HG03442 (cell line): ENCODE results near the gene SPATA22.
"Not testable (repeated sequence)": the region's sequence is repeated elsewhere in the genome, so short reads cannot be mapped to it uniquely, and the experiment has no call there.

Experiments used
- ATAC-seq: cut with Tn5 transposase; IDR thresholded peaks from one replicate; pipeline ENCODE4 v1.9.1; 2021; ENCODE audit warnings: mild to moderate bottlenecking, moderate library complexity; ENCODE audit not compliant: unreplicated experiment

SPATA22 gene, protein sequence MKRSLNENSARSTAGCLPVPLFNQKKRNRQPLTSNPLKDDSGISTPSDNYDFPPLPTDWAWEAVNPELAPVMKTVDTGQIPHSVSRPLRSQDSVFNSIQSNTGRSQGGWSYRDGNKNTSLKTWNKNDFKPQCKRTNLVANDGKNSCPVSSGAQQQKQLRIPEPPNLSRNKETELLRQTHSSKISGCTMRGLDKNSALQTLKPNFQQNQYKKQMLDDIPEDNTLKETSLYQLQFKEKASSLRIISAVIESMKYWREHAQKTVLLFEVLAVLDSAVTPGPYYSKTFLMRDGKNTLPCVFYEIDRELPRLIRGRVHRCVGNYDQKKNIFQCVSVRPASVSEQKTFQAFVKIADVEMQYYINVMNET

DNA sequence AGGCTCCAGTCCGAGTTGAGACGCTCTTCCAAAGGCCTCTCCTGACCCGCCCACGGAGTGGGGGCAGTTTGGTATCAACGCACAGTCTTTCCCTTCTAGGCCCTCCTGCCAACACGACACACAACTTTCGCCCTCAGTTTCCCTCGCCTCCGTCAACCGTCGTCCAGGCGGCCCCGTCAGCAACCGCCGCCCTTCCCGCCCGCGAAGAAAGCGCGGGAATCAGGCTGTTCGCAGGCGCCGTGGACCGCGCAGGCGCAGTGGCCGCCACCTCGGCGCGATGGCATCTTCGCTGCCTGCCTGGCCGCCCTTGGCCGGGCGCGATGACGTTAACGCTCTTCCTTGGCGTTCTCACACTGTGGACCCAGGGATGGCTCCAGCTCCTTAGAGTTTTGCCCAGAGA lies at the start of gene SPATA22:
Gene SPATA22, minus strand, starts transcription at position 221 of the 400 bp plus-strand sequence. CDS start 2,494 bp downstream, outside the sequence.
- ATAC-seq: no peak

DNA sequence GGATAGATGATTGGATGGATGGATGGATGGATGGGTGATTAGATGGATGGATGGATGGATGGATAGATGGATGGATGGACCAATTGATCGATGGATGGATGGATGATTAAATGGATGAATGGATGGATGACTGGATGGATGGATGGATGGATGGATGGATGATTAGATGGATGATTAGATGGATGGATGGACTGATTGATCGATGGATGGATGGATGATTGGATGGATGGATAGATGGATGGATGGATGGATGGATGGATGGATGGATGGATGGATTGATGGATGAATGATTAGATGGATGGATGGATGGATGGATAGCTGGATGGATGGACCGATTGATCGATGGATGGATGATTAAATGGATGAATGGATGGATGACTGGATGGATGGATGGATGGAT lies 47.9 kb upstream of the SPATA22 start:
- ATAC-seq: not testable (repeated sequence)

DNA sequence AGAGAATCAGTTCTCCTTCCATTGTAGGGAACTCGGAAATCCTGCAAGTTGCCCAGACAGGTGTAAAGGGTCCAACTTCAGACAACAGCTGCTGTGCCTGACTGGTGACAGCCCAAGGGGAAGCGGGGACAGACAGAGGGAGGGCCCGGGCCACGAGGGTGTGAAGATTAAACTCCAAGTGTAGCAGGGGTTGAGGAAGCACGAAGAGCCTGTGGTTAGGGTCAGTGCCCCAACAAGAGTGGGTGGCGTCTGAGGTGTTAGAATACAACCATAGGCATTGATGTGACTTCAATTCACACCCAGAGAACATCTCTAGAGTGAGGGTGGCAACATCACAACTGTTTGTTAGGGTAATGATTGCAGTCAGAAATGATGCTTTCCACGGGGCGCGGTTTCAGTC lies 43.3 kb upstream of the SPATA22 start:
- no peak for ATAC-seq

DNA sequence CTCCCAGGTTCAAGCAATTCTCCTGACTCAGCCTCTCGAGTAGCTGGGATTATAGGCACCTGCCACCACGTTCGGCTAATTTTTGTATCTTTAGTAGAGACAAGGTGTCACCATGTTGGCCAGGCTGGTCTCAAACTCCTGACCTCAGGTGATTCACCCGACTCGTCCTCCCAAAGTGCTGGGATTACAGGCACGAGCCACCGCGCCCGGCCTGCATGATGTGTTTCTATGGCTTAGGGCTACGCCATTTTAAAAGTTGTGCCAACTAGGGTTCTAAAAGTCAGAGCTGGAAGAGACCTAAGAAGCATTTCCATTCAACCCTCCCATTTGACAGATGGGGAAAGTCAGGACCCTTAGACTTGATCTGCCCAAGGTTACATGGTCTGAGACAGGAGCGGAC lies 42.5 kb upstream of the SPATA22 start:
- ATAC-seq: not testable (repeated sequence)

DNA sequence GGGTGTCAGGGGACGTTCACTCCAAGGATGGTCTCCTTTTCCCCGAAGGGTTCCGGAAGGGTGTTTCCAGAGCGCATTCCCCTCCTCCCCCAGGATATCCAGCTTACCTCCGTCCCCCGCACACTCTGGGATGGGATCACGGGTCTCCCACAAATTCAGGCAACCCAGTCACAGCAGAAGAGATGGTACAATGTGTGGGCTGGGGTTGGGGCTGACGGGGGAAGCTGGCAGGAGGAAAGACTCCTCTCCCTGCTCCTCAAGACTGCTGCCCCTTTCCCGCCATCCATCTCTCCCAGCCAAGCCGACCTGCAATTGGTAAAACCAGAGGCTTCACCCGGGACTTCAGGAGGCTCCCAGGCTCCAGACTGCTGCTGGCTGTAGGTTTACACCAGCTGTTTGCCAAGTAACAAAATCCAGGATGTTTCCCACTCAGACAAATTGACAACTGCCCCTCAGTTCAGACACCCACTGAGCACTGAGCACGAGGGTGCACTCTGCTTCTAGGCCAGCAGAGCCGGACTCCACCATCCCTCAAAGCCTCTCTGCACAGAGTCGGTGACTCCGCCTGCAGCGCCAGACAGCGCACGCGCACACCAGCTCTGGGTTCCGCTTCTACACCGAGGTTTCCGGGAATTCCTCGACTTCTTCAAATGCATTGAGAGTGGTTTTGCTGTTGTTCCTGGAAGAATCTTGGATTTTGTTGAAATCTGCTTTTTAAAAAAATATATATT lies 41.9 kb upstream of the SPATA22 start:
- ATAC-seq: no peak

DNA sequence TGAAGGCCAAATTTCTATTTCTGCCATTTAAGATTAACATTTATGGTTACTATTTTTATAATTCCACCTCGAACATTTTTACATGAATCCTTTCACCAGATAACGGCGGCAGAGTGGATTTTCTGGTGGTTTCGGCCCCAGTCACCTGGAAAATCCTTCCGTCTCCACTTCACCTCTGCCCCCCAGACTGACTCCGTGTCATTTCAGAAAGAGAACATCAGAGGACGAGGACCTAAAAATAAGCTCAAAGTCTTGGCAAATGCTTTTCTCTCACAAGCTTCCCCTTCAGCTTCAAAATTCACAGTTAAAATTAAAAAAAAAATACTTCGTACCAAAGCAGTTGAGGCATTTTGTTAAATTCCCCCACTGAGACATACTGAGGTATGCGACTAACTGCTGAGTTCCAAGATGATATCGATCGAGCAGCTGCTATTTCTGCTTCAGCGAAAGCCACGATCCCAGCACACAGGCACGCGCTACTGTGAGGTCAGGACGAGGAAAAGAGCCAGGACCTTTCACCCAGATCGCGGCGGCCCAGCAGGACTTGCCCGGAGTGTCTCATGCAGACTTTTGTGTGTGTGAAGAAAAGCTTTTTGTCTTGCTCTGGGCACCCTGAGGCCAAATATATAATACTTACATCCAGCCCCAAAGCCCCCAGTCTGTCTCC lies 41.0 kb upstream of the SPATA22 start:
- no peak for ATAC-seq

DNA sequence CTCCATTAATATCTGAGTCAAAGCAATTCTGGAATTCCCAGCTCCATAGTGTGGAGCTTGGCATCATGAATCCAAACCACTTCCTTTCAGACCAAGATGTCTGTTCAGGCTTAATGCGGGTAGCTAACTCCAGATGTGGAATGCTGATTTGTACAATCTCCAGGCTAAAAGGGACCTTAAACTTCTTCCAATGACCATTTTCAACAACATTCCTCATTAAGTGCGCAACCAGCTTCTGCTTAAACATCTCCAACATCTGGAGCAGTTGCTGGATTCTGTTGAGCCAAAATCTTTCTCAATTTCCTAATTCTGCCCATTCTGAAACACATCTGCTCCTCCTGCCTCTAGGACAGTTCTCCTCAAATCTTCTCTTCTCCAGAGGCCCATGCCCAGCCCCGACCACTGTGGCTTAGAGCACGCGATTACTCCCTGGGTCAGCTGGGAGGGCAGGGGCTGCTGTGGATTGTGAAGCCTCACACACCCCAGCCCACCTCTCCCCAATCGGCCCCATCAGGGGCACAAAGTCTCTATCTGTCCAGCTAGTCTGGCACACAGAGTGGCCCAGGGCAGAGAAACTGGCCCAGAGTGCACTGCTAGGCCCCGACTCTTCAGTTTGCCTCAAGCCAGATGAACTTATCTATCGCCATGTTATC lies 40.4 kb upstream of the SPATA22 start:
- no peak for ATAC-seq

DNA sequence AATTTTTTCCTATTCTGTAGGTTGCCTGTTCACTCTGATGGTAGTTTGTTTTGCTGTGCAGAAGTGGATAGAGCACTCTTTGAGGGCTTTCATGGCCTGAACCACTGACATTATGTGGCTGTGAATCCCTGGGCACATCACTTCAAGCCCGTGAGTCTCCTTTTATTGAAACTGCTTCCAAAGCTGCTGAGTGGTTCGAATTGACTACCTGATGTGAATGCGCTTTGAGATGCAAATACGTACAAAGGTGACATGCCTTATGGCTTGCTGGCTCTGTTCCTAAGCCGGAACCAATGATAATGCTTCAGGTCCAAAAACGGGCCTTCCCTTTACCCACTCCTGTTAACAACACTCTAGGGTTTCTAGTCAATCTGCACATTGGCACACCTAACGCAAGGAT lies 38.5 kb upstream of the SPATA22 start:
- ATAC-seq: no peak

DNA sequence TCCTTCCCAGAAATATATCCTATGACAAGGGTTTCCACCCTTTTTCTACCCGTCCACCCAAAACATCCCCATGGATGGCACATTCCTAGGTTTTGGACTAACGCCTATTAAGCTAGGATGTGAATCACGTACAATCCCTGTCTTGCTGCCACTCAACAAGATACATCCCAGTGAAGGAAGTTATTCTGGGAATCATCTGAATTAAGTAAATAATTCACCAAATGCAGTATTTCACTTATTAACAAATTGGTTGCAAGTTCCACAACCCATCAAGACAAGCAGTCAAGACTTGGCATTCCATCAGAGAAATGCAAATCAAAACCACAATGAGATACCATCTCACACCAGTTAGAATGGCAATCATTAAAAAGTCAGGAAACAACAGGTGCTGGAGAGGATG lies 36.2 kb upstream of the SPATA22 start:
- no peak for ATAC-seq

DNA sequence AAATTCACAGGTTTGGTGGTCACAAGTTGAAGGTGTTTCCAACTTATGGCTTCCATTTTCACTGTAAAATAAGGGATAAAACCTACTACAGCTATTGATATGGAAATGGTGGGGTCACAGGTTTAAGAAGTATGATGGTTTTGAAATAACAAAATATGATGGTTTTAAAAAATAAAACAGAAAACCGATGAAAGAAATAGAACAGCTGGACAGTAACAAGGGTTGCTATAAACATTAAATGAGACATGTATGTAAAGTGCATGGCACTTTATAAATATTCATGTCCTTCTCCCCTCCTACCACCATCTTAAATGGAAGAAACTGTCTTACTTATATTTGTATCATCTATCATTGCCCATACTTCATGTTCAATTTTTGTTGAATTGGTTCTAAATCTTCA lies 35.5 kb upstream of the SPATA22 start:
- ATAC-seq: no peak

DNA sequence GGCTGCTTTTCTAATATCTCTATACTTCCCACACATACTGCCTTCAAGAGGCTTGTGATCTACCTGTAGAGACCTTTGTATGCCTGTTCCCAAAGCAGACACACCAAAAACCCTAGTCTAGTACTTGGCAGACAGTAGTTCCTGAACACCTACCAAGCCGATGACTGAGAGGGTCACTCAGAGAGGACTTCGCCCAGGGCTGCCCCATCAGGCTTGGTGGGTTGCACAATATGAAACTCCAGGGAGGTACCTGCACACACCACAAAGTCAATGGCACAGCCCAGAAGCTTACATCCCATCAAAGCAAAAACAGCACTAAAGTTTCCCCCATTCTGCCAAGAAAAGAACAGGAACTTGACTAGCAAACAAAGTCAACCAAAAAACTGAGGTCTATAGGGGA lies 34.4 kb upstream of the SPATA22 start:
- ATAC-seq: no peak

DNA sequence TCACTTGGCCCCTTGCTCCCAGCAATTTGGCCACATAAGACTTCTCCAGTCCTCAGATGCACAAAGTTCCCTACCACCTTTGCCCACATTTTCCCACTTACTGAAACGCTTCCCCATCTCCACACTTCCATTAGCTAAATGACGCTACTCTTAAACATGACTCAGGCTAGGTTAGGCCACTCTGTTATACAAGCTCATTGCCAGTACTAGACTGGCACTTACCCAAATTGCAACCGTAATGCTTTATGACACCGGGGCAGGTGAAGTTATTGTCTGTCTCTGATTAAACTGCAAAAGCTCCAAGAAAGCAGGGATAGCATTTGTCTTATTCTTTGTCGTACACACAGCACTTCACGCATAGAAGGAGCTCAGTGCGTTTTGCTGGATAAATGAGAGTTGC lies 33.4 kb upstream of the SPATA22 start:
- ATAC-seq: no peak

DNA sequence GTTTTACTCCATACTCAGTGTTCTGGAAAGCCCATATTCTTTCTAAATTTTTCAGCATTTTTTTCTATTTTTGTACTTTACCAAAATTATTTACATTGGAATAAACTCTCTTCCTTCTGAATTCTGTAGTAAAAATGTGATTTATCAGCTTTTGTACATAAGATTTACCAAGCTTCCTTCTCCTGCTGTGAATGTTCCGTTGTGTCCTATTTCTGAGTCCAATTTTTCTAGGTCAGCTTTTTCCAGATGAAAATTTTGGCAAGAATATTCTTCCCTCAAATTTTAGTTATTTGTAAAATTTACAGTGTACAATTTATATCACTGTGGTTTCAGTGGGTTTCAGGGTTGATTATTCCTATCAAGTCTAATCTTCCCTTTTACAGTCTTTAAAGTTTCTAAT lies 31.7 kb upstream of the SPATA22 start:
- ATAC-seq: no peak

DNA sequence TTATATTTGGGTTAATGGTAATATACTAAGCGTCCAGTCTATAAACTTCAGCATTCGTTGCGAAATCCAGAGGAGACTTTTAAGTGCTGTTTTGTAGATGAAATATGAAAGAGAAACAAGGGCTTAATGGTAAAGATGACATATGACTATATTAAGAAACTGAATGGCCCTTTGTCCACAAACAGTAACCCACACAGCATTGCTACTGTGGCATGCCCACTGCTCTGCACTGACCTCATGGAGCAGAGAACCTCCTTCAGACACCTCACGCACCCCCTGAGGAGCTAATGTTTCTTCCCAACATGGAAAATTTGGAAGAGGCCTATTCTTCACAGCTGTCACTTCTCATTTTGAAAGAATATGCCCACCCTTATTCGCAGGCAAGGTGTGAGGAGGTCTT lies 30.8 kb upstream of the SPATA22 start:
- no peak for ATAC-seq

DNA sequence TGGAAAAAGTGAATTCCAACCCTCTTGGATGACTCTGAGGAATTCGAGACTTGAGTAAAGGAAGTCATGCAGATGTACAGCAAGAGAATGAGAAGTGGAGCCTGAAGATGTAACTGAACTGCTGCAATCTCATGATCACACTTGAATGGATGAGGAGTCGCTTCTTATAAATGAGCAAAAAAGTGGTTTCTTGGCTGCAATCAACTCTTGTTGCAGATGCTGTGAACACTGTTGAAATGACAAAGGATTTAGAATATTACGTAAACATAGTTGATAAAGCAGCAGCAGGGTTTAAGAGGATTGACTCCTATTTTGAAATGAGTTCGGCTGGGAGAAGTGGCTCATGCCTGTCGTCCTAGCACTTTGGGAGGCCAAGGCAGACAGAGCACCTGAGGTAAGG lies 29.7 kb upstream of the SPATA22 start:
- no peak for ATAC-seq

DNA sequence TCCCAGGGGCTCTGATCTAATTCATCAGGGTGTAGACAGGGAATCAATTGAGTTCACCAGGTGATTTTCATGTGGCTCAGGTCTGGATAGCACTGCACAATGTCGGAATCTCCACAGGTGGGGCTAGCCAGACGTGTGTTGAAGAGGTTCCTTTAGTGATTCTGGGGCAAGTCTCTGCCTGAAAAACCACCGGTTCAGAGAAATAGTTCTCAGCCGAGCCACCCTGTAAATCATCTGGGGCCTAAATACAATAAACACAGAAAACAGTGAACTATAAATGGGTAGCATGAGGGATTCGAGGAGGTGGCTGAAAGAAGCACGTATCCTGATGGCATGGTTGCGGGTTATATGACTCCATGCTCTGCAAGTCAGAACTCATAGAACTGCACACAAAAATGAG lies 25.5 kb upstream of the SPATA22 start:
- no peak for ATAC-seq

DNA sequence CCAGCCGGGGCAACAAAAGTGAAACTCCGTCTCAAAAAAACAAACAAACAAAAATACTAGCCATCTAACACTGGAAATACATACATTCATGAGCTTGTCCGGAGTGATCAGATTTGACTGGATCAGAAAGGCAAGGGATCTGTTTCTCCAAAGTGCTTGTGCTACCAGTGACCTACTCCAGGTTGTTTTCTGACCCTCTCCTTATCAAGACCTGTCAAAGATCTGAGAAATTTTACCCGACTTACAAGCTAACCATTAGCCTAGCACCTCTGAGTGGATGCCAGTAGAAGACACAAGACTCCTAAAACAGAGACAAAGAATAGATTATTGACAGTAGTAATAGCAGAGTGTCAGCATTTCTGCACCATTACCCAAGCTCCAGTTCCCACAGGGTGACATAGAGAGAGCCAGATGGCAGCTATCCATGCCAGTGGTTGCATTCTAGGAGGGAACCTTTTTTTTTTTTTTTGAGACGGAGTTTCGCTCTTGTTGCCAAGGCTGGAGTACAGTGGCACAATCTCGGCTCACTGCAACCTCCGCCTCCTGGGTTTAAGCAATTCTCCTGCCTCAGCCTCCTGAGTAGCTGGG lies 14.0 kb upstream of the SPATA22 start:
- no peak for ATAC-seq

DNA sequence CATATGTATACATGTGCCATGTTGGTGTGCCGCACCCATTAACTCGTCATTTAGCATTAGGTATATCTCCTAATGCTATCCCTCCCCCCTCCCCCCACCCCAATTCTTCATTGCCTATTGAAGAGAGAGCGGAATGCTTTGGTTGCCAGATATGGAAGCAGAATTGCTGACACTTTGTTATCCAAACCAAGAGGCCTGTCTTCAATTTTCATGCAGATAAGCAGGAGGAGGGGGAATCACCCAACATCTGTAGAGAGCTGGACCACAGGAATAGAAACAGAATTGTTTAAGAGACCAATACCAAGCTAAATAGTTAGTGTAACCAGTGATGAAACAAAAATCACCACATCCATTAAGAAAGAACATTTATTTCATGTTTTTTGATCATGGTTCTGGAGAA lies 11.2 kb upstream of the SPATA22 start:
- ATAC-seq: no peak

DNA sequence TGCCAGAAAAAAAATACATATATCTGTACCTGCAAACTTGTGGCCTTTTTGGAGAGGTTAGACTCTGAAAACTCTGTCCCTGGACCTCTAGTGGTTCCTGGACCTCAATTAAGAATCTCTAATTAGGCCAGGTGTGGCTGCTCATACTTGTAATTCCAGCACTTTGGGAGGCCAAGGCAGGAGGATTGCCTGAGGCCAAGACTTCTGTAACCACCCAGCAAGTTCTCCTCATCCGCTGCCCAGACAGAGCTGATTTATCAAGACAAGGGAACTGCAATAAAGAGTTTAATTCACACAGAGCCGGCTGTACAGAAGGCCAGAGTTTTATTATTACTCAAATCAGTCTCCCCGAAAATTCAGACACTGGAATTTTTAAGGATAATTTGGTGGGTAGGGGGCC lies 8.4 kb upstream of the SPATA22 start:
- ATAC-seq: no peak

DNA sequence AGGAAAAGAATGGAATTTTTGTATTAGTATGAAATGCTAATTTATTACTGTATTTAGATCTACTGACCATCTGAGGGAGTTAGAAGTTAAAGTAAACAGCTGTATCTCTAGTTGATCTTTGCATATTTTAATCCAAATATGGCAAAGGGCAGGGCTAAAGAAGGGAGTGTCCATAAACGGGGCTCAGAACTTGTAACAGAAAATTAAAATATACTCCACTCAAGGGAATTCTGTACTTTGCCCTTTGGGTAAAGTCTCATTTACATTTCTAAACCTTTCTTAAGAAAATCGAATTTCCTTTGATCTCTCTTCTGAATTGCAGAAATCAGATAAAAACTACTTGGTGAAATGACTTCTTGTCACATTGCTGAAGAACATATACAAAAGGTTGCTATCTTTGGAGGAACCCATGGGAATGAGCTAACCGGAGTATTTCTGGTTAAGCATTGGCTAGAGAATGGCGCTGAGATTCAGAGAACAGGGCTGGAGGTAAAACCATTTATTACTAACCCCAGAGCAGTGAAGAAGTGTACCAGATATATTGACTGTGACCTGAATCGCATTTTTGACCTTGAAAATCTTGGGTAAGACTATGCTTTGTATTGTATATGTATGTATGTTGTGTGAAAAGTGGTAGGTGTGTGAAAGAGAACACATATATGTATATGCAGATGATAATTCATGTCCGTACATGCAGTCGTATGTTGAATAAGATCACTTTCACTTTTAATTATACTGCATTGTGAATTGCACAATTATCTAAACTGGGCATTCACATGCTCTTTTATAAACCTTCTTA lies 4.4 kb upstream of the SPATA22 start, which contains the start of gene ASPA:
Gene ASPA, plus strand, starts transcription at position 186 of the 799 bp plus-strand sequence. Its CDS starts 163 bp downstream, at position 349.
- ATAC-seq: no peak
